ENCODE data around the gene CCDC70. TPM values are rescaled to one million over a fixed set of nuclear protein-coding genes. Genes with fewer than 3 reads are reported as not detected.

CCDC70 gene
- total RNA-seq, 1 donor from 2014 or later = not detected

DNA sequence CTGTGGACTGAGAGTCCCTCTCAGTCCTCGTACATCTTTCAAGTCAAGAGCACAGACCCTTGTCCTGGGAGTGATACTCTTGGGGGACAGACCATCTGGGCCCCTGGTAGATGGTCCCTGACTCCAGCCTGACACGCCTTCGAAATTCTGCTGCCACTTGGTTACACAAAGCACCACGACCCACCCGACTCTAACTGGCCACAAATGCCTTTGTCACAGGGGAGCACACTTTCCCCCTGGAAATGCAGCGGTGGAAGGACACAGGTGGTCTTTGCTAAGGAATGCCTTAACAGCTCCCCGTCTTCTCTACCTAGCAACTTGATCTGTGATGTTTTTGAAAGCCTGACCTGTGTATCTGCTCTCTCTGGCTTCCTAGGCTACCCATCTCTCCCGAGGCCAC is 44.1 kb upstream of the CCDC70 start:
- H3K27me3 ChIP-seq (ENCODE audit: control insufficient read depth, insufficient read depth, low read length) = peaks cover 16% of the 10 kb centered on the region
- no peaks in the 10 kb centered on the region for H3K36me3 ChIP-seq (ENCODE audit: control insufficient read depth, insufficient read depth, low read length)
- peak; percentile 18 for FAIRE-seq
- H3K4me3 ChIP-seq (ENCODE audit: low read depth, low read length) = no peak overlapping the region
- no peak for DNase-seq (ENCODE audit: low read depth)
- TF ChIP-seq, protein P1, sequence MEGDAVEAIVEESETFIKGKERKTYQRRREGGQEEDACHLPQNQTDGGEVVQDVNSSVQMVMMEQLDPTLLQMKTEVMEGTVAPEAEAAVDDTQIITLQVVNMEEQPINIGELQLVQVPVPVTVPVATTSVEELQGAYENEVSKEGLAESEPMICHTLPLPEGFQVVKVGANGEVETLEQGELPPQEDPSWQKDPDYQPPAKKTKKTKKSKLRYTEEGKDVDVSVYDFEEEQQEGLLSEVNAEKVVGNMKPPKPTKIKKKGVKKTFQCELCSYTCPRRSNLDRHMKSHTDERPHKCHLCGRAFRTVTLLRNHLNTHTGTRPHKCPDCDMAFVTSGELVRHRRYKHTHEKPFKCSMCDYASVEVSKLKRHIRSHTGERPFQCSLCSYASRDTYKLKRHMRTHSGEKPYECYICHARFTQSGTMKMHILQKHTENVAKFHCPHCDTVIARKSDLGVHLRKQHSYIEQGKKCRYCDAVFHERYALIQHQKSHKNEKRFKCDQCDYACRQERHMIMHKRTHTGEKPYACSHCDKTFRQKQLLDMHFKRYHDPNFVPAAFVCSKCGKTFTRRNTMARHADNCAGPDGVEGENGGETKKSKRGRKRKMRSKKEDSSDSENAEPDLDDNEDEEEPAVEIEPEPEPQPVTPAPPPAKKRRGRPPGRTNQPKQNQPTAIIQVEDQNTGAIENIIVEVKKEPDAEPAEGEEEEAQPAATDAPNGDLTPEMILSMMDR (IDR thresholded peaks at IDR 0.05; ENCODE audit: insufficient read depth, low read length, severe bottlenecking) = no peak

DNA sequence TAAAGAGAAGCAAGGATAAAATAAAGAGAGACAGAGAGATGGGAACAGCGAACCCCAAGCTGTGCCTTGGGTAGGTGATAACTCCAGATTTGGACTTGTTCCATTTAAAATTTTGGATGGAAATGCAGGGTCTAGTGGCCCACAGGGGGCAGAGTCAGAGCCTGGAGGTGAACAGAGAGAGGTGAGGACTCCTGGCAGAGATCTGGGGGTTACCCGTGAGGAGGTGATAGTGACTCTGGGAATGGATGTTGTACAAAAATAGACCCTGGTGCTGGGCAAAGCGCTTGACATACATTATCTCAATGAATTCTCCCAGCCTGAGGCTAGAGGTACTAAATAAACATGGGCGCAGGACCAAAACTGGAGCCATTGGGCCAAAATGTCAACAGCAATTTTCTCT is 43.5 kb upstream of the CCDC70 start:
- H3K27me3 ChIP-seq (ENCODE audit: control insufficient read depth, insufficient read depth, low read length) = peaks cover 16% of the 10 kb centered on the region
- H3K36me3 ChIP-seq (ENCODE audit: control insufficient read depth, insufficient read depth, low read length) = no peaks in the 10 kb centered on the region
- DNase-seq (ENCODE audit: low read depth) (no peak), FAIRE-seq (no peak)
- TF ChIP-seq, protein P1 (IDR thresholded peaks at IDR 0.05; ENCODE audit: insufficient read depth, low read length, severe bottlenecking) = no peak
- H3K4me3 ChIP-seq (ENCODE audit: low read depth, low read length) = no peak overlapping the region

DNA sequence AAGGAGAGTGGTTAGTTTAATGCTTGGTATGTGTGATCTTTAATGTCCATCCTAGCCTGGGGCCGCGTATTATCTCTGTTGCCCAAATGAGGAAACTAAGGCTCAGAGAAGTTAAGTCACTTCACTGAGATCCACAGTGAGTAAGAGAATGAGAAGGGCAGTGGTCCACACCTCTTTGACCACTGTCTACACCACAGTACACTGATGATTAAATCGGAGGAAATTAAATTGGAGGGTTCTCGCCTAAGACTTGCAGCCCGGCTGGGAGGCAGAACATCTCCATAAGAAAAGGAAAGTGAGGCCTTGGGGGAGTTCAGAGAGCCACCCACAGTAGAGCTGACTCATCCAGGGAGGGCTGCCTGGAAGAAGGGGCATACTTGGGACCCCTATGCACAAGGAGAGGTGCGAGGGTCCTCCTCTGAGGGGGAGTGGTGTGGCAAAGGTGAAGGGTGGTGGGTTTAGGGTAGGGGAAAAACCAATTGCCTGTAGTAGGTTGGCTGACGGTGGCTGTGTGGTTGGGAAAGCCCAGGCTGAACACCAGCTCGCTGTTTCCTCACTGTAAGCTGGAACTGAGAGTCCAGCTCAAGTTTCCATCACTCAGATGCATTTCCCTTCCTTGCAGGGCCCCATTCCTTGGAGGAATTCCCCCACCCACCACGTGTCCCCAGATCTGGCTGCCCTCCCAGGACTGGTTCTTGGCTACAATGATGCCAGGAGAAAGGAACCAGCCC is 42.8 kb upstream of the CCDC70 start:
- Histone ChIP-seq H3K27me3 (ENCODE audit: control insufficient read depth, insufficient read depth, low read length) (peaks cover 16% of the 10 kb centered on the region), H3K4me3 (ENCODE audit: low read depth, low read length) (no peak overlapping the region), H3K36me3 (ENCODE audit: control insufficient read depth, insufficient read depth, low read length) (no peaks in the 10 kb centered on the region)
- FAIRE-seq = no peak
- no peak for DNase-seq (ENCODE audit: low read depth)
- TF ChIP-seq, protein P1 (IDR thresholded peaks at IDR 0.05; ENCODE audit: insufficient read depth, low read length, severe bottlenecking) = no peak

DNA sequence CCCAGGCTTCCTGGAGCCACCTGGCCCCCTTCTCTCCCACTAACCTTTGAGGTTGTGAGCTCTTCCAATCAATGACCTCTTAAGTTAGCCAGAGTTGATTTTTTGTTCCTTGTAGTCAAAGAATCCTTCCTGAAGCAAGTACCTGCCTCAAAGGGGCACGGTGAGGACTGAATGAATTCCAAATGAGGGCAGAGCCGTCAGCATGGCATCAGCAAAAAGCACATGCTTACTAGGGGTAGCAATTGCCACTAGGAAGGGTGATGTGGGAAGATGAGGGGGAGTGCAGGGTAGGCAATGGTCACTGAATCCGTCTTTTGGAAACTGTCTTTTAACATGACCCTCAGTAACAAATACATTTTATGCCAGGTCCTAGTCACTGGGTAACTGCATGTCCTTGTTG is 42.2 kb upstream of the CCDC70 start:
- FAIRE-seq = no peak
- Histone ChIP-seq H3K27me3 (ENCODE audit: control insufficient read depth, insufficient read depth, low read length) (peaks cover 16% of the 10 kb centered on the region), H3K36me3 (ENCODE audit: control insufficient read depth, insufficient read depth, low read length) (no peaks in the 10 kb centered on the region)

DNA sequence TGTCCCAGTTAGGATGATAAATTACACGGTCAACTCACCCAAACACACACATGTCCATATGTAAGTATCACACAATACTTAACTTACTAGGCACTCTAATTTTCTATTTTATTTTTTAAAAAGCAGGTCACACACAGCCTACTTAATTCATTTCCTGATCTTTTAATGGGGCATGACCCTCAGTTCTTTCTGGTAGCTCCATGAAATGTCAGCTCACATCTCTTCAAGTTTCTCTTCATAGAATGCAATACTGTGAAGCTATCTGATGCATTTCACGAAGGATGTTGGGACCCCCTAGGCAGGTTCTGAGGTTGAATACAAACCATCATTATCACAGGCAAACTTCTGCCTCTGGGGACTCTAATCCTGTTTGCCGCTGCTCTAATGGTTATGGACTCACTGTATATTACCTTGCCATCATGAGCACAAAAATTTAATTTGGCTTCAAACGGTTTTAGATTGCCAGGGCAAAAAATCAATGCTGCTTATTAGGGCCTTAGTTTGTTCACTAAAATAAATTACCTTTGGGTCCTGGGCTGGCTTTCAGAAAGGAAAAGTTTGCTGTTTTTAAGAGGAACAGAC is 41.7 kb upstream of the CCDC70 start:
- no peak overlapping the region for H3K4me3 ChIP-seq (ENCODE audit: low read depth, low read length)
- H3K36me3 ChIP-seq (ENCODE audit: control insufficient read depth, insufficient read depth, low read length) = no peaks in the 10 kb centered on the region
- TF ChIP-seq, protein P1 (IDR thresholded peaks at IDR 0.05; ENCODE audit: insufficient read depth, low read length, severe bottlenecking) = no peak
- FAIRE-seq (peak; percentile 55), DNase-seq (ENCODE audit: low read depth) (no peak)
- peaks cover 16% of the 10 kb centered on the region for H3K27me3 ChIP-seq (ENCODE audit: control insufficient read depth, insufficient read depth, low read length)

More for the DNA sequence above, 42.2 kb upstream of the CCDC70 start:
- TF ChIP-seq, protein P1 (IDR thresholded peaks at IDR 0.05; ENCODE audit: insufficient read depth, low read length, severe bottlenecking) = no peak
- DNase-seq (ENCODE audit: low read depth) = no peak
- H3K4me3 ChIP-seq (ENCODE audit: low read depth, low read length) = no peak overlapping the region
